Measurements from ENCODE around the gene SLC7A8.

The SLC7A8 gene

DNA sequence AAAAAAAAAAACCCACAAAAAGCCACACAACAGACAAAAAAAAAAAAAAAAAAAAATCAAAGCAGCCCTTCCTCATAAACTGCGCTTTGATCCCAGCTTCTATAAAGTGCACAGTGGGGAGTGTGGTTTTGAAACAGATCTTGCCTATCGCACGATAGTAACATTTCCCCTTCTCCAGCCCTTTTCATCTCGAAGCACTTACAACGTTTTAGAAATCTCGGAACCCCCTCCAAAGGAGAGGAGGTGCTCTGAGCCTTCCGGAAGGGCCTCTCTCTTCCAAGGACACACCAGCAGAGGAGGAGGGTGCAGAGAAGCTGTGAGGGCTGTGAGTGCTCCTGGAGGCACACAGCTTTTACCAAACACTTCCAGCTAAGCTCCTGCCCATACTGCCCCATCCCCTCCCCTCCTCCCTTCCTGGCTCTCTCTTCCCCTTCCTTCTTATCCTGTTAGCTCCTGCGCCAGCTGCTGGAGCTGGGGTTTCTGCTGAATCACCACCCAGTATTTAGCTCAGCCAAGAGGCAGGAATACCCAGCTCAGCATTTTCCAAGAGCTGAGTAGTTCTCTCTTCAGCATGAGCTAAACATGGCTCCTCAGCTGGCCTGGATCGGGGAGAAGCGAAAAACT, 28.4 kb downstream of the SLC7A8 start:
- DNase-seq: no peak

DNA sequence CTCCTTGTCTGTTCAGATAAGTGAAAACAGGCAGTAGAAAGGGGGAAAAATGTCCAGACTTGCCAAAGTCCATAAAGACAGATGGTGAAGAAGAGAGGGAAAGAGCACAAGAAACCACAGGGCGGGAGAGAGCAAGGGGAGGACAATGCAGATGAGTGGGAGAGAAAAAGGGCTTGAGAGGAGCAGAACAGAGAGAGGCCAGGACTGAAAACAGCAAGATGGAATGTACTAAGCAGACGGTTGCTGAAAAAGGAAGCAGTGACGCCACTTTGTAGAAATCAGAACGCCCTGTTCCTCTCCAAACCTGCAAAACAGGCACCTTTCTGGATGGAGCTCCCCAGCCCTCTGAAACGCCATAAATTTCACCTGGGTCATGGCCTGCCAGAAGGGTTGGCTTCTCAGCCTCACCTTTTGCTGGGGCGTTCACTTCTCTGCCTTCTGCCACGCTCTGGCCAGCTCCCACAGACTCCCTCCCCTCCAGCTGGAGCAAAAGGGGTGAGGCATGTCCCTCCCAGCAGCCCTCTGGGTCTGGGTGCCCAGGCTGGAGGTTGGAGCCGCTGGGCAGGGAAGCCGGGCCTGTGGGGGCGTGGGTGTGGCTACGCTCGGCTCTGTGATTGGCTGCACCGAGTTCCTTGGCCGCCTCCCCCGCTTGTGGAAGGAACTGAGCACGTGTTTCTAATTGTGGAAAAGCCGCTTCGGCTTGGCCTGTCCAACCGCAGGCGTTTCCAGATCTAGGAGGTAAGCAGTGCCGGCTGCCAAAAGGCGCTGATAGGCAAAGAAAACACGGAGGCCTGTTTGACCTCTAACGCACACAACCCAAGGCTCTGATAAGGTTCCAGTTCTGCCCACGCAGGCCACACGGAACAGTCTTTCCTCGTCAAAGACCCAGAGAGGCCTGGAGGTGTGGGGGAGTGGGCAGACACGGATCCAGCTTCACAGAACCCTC, 29.3 kb downstream of the SLC7A8 start:
- DNase-seq: no peak

DNA sequence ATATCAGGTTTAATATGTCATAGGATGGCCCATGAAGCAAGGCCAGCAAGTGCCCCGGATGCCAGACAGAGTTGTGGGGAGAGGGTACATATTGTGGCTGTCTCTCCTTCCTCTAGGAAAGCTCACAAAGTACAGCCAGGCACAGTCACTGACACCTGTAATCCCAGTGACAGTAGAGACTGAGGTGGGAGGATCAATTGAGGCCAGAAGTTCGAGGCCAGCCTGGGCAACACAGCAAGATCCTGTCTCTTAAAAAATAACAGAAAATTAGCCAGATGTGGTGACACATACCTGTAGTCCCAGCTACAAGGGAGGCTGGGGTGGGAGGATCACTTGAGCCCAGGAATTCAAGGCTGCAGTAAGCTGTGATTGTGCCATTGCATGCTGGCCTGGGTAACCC, 32.1 kb downstream of the SLC7A8 start:
- no peak for DNase-seq

DNA sequence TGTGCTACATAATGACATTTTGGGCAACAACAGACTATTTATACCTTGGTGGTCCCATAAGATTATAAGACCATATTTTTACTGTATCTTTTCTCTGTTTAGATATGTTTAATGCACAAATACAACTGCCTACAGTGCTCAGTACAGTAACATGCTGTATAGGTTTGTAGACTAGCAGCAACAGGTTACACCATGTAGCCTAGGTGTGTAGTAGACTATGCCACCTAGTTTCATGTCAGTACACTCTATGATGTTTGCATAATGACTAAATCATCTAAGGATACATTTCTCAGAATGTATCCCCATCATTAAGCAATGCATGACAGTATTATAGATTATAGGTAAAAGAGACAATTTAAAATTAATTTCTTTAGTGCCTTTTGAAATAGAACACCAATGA, 33.7 kb downstream of the SLC7A8 start:
- no peak for DNase-seq

DNA sequence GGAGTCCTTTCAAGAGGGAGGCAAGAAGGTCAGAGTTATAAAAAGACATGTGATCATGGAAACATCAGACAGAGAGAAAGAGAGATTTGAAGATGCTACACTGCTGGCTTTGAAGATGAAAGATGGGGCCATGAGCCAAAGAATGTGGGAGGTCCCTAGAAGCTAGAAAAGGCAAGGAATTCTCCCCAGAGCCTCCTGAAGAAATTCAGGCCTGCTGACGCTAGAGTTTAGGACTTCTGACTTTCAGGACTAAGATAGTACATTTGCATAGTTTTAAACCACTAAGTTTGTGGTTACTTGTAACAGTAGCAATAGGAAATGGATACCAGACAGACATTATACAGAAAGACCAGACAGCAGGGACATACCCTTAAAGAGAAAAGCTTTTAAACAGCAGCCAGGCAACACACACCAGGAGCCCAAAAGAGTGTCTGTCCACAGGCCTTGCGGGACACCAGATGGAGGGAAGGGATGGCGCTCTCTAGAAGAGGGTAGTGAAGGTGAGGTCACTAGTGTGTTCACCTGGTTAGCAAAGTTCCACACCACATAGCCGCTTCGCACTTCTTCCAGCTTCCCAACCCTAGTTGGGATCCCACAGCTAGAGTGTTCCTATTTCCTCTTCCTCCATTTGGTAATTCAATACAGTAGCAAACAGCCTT, 34.7 kb downstream of the SLC7A8 start:
- DNase-seq: no peak

DNA sequence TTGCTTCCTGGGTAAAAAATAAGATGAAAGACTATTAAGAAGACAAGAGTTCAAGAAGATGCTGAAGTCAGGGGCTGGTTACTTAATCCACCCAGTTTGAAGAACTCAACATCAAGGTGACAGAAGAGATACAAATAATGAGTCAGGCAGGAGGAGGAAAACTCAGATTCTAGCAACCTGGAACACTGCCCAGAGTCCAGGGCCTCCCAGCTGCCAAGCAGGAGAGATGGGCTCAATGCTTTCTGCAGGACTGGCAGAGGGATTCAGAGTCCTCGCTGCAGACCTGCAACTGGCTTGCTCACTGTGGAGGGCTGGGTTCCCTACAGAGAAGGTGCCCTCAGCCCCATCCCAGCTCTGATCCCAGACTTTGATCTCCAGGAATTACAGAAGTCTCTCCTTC, 35.8 kb downstream of the SLC7A8 start:
- DNase-seq: no peak

DNA sequence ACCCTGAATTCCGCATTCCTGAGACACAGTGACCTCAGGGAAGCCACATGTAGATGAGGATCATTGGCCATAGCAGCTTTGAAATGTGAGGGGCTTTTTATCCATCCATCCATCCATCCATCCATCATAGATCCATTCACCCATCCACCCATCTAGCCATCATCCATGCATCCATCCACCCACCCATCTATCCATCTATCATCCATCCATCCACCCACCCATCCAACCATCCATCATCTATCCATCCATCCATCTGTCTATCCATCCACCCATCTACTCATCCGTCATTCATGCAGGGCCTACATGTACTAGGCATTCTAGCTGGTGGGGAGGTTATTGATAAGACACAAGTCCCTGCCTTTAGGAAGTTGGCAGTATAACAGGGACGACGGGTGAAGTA, 36.5 kb downstream of the SLC7A8 start:
- no peak for DNase-seq

DNA sequence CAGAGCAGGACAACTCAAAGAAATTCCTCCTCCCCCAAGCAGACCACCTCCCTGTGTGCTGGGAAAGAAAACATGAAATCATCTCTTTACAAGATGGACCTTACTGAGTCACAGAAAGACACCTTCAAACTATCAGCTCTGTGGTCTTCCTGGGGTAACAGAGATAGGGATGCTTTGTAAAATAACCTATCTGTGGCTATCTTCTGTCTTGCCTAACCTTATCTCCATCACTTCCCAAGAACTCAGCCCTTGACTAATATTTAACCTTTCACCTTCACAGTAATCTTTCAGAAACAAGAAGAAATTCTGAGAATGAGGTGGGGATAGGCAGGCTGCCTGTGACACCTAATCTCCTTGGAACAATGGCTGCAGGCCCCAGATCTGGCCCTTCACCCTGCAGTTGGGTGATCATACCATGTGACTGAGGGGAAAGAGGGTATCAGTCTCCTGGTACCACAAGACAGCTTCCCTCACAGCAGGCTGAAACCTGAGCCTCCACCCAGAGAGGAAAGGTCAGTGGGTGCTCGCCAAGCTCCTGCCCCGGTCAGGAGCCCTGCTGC, 37.0 kb downstream of the SLC7A8 start:
- no peak for DNase-seq

DNA sequence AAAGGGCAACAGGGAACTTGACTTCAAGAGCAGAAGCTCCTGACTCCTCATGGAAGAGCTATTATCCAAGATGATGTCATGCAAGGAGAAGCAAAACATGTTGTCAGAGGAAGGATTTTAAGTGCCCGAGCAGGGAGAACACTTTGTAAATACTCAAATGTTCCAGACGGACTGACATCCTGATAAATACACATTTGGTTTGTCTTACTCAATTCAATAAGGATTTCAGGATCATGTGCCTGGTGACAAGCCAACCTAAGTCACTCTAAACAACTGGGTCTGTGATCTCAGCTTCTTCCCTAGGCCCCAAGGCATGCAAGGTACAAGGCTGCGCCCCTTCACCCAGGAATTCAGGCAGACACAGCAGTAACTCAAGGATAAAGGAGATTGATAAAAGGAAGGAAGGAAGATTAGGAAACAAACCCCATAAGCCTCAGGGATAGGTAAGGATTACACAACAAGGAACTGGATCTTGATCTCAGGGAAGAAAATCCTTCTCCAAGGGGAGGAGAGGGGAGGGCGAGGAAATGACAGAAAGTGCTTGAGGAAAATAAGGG, 37.6 kb downstream of the SLC7A8 start:
- DNase-seq: no peak

DNA sequence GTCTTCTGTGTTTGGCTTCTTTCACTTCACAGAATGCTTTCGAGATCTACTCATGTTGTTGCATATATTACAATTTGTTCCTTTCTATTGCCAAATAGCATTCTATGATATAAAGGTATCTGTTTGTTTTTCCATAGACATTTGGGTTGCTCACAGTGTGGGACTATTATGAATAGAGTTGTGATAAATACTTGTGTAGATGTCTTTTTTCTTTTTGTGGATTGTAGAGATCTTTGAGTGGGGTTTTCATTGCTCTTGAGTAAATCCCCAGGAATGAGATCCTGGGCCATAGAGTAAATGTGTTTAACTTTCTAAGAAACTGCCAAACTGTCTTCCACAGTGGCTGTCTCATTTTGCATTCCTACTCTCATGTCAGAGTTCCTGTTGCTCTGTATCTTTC, 39.5 kb downstream of the SLC7A8 start:
- DNase-seq: no peak

DNA sequence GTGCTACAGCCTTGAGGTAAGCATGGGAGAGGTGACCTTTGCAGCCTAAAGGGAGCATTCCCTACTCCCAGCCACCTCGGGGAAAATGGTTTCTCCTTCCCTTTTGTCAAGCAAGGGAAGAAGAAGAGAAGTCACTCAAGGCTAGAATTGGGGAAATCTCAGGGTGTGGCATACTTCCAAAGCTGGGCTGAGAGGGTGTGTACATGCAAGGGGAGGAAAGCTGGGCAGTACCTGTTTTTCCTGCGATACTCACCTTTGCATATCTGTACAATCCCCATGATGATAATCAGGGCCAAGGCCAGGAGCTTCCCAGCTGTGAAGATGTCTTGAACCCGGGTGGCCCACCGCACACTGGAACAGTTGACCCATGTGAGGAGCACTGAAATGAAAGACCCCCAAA, 40.6 kb downstream of the SLC7A8 start:
- no peak for DNase-seq

DNA sequence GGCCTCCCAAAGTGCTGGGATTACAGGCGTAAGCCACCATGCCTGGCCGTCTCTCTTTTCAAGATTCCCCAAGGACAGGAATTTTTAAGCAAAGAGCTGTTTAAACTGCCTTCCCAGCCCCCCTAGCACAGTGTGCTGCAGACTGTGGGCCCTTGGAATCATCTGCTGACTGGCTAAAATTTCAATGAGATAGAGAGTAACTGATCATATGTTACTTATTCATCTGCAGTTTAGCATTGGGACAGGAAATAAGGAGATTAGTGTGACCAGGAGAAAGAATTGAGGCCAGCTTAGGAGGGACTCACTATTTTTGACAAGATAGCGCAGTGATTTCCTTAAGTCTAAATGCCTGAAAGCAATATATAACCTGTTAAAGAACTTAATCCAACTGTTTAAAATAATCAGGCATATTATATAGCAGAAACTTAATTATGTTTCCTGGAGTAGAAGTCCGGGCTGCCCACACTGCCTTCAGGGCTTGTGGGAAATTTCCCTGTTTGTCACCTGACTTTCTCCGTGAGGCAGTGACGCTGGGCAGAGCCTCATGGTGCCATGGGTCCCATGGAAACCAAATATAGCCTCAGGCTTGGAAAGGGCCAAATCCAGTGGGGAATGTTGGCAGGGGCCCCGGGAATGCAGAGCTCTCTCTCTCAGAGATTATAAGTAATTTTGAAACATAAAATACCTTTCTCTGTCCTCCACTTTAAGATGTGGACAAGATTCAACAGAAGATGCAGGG, 41.6 kb downstream of the SLC7A8 start:
- no peak for DNase-seq

DNA sequence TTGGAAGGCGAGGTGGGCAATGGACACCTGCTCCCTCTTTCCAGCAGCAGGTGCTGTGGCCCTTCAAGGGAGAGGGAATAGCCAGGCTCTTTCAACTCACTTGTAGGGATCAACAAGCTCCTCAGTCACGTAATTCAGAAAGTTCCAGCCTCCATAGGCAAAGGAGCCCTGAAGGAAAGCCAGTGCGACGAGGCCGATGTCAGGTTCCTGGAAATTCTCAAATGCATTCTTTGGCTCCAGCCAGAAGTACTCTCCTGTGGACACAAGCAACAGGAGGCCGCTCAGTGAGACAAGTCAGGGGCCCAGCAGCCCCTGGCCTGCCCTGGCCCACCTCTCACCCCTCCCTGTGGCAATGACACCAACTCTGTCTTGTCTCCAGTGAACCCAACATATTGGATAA, 43.1 kb downstream of the SLC7A8 start:
- DNase-seq: no peak

DNA sequence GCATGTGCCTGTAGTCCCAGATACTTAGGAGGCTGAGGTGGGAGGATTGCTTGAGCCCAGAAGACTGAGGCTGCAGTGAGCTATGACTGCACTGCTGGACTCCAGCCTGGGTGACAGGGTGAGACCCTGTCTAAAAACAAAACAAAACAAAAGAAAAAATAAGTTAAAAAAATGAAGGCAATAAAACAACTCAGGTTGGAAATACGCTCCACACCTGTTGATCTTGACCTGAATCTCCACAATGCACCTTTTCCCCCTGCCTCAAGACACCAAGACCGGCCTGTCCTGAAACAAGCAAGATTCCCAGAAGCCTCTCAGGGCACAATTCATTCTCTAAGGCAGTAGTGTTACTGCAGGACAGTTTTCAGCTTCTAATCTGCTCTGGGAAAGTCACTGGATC, 43.6 kb downstream of the SLC7A8 start:
- DNase-seq: no peak

DNA sequence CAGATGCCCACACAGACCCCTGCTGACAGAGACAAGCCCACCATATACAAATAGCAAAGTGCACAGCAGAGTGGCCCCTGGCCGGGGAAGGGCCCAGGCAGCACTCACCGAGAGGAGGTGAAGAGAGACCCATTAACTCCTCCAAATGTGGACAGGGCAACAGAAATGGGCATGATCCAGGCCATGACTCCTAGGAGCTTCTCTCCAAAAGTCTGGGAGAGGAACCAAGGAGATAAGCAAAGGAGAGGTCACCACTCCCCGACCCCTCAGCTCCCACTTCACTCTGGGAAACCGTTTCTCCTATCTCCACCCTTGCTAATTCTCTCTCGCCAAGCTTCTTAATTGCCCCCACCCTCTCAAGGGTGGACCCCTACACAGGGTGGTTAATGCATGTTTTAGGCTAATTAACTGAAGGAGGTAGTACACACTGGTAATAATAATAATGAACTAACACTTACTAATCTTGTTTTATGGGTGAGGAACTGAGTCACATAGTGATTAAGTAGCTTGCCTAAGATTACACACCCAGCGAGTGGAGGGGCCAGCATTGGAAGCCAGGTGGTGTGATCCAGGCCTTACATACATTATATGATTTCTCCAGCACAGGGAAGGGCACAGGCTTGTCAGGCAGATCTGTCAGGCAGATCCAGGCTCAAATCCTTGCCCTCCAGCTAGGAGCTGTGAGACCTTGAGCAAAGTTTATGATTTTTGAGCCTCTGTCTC, 45.5 kb downstream of the SLC7A8 start:
- DNase-seq: no peak

DNA sequence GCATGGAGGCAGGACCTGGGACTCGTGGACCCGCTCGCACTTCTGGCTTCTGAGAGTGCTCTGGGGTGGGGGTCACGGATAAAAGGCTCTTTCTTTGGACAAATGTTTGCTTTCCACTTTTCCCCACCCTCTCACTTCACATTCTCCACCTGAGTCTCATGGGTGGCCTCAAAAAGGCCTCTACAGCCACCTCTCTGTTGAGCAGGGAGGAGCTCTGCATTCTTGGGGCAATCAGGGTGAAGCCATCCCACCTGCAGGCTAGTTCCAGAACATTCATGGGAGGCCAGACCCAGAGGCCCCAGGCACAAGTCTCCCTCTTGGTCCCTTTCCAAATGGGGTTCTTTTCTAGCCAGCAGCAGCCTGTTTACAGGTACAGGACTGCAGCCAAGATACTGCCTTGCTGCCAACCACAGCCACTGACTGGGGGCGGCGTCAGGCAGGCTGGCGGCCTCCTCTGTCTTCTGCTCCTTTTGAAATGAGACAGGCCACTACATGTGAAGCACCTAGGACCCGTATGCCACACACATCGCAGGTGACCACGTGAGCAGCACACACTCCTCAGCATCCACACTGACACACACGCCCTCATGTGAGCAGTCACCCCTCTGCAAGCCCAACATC, 46.2 kb downstream of the SLC7A8 start:
- no peak for DNase-seq

DNA sequence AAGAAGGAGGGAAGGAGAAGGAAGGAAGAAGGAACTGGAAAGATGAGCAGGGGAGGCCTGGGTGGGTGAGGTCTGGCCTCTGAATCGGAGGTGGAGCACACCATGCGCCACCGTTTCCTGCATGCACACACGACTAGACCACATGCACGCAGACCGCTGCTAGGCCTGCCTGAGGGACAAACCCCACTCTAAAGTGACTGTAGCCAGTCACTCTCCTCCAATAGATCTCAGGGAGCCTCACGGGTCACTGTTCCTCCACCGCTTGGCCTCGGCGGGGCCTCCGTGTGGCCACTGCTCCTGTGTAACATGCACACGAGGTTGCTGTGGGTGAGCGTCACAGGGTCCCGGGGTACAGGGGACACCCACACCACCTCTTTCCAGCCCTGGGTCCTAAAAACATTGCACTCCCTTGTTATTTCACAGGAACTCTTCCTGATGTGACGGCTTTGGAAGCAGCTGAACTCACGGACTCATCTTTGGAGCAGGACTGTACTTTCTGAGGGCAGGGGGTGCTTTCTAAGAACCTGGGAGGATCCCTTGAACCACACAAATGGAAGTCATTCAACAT, 46.8 kb downstream of the SLC7A8 start:
- no peak for DNase-seq

DNA sequence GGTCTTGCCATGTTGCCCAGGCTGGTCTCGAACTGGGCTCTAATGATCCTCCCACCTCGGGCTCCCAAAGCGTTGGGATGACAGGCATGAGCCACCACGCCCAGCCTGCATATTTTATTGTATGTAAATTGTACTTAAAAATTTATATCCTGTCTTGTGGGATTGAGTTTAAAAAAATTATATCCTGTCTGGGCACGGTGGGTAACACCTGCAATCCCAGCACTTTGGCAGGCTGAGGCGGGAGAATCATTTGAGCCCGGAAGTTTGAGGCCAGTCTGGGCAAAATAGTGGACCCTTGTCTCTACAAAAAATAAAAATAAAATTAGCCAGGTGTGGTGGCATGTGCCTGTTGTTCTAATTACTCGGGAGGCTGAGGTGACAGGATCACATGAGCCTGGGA, 50.5 kb downstream of the SLC7A8 start:
- no peak for DNase-seq

DNA sequence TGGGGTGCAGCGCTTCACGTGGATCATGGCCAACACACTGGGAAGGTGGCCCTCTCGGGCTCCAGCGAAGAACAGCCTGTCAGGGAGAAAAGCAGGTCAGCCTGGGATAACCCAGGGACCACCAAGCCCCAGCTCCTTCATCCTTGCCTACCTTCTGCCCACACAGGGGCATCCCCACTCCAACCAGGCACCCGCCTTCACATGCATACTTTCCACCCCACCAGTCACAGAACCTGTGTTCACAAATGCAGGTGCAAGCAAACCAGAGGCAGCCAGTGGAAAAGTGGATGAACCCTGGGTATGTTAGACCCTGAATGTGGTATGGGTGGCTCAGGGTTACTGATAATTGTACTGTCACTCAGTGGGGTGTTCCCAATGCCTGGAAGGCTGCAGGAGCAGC, 52.0 kb downstream of the SLC7A8 start:
- DNase-seq: no peak

DNA sequence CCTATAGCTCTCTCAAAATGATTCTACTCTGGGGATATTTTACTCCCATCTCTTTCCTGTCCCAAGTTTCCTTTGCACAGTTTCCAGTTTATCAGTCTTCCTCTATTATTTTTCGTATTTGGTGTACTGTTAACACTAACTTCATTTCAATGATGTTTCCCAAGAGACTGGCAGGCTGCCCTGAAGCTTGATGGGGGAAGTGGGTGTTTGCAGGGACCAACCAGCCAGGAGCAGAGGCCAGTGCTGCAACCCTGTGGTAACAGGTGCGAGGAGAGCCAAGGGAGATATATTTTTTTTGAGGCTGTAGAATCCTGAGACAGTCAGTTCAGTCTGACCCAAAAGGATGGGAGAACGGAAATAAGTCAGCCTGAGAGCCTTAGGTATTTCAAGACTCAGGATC, 52.6 kb downstream of the SLC7A8 start:
- no peak for DNase-seq

DNA sequence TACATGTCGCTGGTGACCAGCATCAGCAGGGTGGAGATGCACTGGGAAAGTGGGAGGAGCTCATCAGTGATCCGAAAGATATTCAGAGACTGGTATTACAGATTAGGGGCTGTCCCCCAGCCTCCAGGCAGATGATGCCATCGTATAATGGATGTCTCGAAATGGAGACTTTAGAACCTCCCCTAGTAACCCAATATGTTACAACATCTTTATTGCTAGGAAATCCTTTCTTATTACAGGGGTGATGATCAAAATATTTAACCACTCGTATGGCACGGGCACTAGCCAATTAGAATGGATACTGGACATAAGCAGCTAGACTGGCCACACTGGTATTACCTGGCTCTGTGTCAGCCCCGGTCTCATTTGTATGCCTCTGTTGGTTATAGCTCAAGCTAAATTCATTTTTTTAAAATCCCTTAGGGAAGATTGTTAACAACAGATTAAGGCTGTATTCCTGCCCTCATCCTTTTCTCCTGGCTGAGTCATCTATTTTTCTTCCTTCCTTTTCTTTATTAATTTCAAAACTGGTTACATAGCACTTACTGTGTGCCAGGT, 53.6 kb downstream of the SLC7A8 start:
- DNase-seq: no peak
